HG03025 (cell line): ENCODE data around the gene KRT31.
"Not testable (repeated sequence)": the region's sequence is repeated elsewhere in the genome, so short reads cannot be mapped to it uniquely, and the experiment has no call there.

ENCODE experiments used
- ATAC-seq: cut with Tn5 transposase; IDR thresholded peaks from one replicate; pipeline ENCODE4 v1.9.1; 2021; ENCODE audit warnings: mild to moderate bottlenecking, moderate library complexity; ENCODE audit not compliant: unreplicated experiment, low FRiP score

KRT31 gene

GRCh38 chr17:41396996-41397660, at the start of gene KRT31:
KRT31 (minus strand) TSS chr17:41397608; CDS start chr17:41397539, 69 bp downstream.
- ATAC-seq: no peak

- no peak for ATAC-seq
Observed at GRCh38 chr17:41446806-41447205, 49.4 kb upstream of the KRT31 start.

GRCh38 chr17:41444640-41445039, 47.2 kb upstream of the KRT31 start:
- ATAC-seq: no peak

- ATAC-seq: no peak
Observed at GRCh38 chr17:41444186-41444585, 46.8 kb upstream of the KRT31 start.

GRCh38 chr17:41442739-41443138, 45.3 kb upstream of the KRT31 start:
- no peak for ATAC-seq

GRCh38 chr17:41440531-41441033, 43.2 kb upstream of the KRT31 start, which contains the start of gene KRT38:
KRT38 (minus strand) TSS chr17:41440983; CDS start chr17:41440921, 62 bp downstream.
- ATAC-seq: no peak

- no peak for ATAC-seq
Observed at GRCh38 chr17:41439375-41439774, 42.0 kb upstream of the KRT31 start.

- no peak for ATAC-seq
Observed at GRCh38 chr17:41437769-41438168, 40.4 kb upstream of the KRT31 start.

- no peak for ATAC-seq
Observed at GRCh38 chr17:41437254-41437653, 39.8 kb upstream of the KRT31 start.

- ATAC-seq: no peak
Observed at GRCh38 chr17:41434415-41434814, 37.0 kb upstream of the KRT31 start.

GRCh38 chr17:41434005-41434404, 36.6 kb upstream of the KRT31 start:
- no peak for ATAC-seq

GRCh38 chr17:41433586-41433985, 36.2 kb upstream of the KRT31 start:
- ATAC-seq: no peak

GRCh38 chr17:41430376-41430775, 33.0 kb upstream of the KRT31 start:
- not testable (repeated sequence) for ATAC-seq

- ATAC-seq: no peak
Observed at GRCh38 chr17:41429667-41430066, 32.3 kb upstream of the KRT31 start.

- ATAC-seq: no peak
Observed at GRCh38 chr17:41428591-41429291, 31.3 kb upstream of the KRT31 start.

- no peak for ATAC-seq
Observed at GRCh38 chr17:41424111-41424635, 26.8 kb upstream of the KRT31 start, which contains the start of gene KRT37. KRT37 (minus strand) TSS chr17:41424585; CDS start chr17:41424523, 62 bp downstream.

- not testable (repeated sequence) for ATAC-seq
Observed at GRCh38 chr17:41422586-41422985, 25.2 kb upstream of the KRT31 start.

- ATAC-seq: no peak
Observed at GRCh38 chr17:41421617-41422016, 24.2 kb upstream of the KRT31 start.

GRCh38 chr17:41421116-41421515, 23.7 kb upstream of the KRT31 start:
- no peak for ATAC-seq

- ATAC-seq: no peak
Observed at GRCh38 chr17:41420134-41420533, 22.7 kb upstream of the KRT31 start.

GRCh38 chr17:41419716-41420115, 22.3 kb upstream of the KRT31 start:
- ATAC-seq: no peak
